ENCODE measurements around the gene WDR70. TPM values are rescaled to one million over a fixed set of nuclear protein-coding genes. Genes with fewer than 3 reads are reported as not detected.

WDR70 gene
- total and polyA plus RNA-seq, 10 of the 15 experiments (the other 5 are each of a cell fraction or from before 2014, with no cell fraction given): 10.9 to 33.6 (median 29.1) TPM

DNA sequence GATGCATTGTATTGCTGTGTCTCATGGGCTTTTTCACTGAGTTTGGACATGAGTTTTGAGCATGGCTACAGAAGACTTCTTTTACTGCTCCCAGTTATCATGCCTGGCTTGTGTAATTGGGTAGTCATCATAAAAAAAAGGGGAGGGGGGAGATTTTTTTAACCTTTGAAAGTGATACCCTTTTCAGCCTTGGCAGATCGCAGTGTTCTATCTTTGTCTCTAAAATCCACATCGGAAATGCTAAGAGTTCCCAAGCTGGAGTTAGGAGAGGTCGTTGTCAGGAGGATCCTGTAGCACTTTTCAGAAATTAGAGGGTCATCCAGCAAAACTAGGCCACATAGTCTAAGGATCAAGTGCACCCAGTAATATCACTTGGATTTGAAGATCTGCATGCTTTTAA lies 188.4 kb downstream of the WDR70 start:
- Histone ChIP-seq H2AFZ (ENCODE audit: control insufficient read depth, low read depth, low read length) (no peak overlapping the region), H3K27me3 (replicated peaks in 1 of 2; ENCODE audit: control insufficient read depth in 2 of 2, insufficient read depth in 2 of 2, low read length in 1 of 2) (no peaks in the 10 kb centered on the region), H4K20me1 (ENCODE audit: control insufficient read depth, insufficient read depth) (no peaks in the 10 kb centered on the region), H3K36me3 (ENCODE audit: control insufficient read depth in 2 of 2, insufficient read depth in 2 of 2, low read length in 1 of 2) (no peaks in the 10 kb centered on the region), H3K79me2 (ENCODE audit: control insufficient read depth, insufficient read depth, low read length) (no peaks in the 10 kb centered on the region), H3K9me3 (replicated peaks; ENCODE audit: control insufficient read depth, insufficient read depth, low read length) (no peaks in the 10 kb centered on the region), H3K4me1 (ENCODE audit: control insufficient read depth, insufficient read depth, low read length) (no peaks in the 10 kb centered on the region), H3K9ac (ENCODE audit: control insufficient read depth, insufficient read depth, low read length) (no peak overlapping the region), H3K4me2 (ENCODE audit: control insufficient read depth, insufficient read depth) (no peak overlapping the region), H3K27ac (ENCODE audit: control insufficient read depth, insufficient read depth) (no peak overlapping the region), H3K4me3 (no peak overlapping the region)
- ChIA-PET RAD21 (ENCODE audit: unreplicated experiment) (no interaction called here), SMC1A (ENCODE audit: uncharacterized antibody, unreplicated experiment) (interaction anchor here (0.5 to 1.4 kb wide), 4 partner anchors 8 to 11 kb away, joined by 3 to 5 read pairs (median 4); no protein-coding TSS in a partner anchor), POLR2A (no interaction called here), CTCF (interaction anchor here (0.6 to 1.6 kb wide), 2 partner anchors 8 to 13 kb away, joined by 3 to 8 read pairs; no protein-coding TSS in a partner anchor)
- TF ChIP-seq POU2F2 (IDR thresholded peaks at IDR 0.05; ENCODE audit: borderline replicate concordance, low read depth, low read length): no peak
- TF ChIP-seq HCFC1 (IDR thresholded peaks at IDR 0.05; ENCODE audit: low read length): no peak
- TF ChIP-seq GABPA (IDR thresholded peaks at IDR 0.05; ENCODE audit: low read depth): no peak
- TF ChIP-seq, protein P1, sequence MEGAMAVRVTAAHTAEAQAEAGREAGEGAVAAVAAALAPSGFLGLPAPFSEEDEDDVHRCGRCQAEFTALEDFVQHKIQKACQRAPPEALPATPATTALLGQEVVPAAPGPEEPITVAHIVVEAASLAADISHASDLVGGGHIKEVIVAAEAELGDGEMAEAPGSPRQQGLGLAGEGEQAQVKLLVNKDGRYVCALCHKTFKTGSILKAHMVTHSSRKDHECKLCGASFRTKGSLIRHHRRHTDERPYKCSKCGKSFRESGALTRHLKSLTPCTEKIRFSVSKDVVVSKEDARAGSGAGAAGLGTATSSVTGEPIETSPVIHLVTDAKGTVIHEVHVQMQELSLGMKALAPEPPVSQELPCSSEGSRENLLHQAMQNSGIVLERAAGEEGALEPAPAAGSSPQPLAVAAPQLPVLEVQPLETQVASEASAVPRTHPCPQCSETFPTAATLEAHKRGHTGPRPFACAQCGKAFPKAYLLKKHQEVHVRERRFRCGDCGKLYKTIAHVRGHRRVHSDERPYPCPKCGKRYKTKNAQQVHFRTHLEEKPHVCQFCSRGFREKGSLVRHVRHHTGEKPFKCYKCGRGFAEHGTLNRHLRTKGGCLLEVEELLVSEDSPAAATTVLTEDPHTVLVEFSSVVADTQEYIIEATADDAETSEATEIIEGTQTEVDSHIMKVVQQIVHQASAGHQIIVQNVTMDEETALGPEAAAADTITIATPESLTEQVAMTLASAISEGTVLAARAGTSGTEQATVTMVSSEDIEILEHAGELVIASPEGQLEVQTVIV (IDR thresholded peaks at IDR 0.05; ENCODE audit: borderline replicate concordance, partially characterized antibody): no peak
- no peak for TF ChIP-seq BRCA1 (IDR thresholded peaks at IDR 0.05; ENCODE audit: low read depth, low read length)
- no peak for TF ChIP-seq JUND (IDR thresholded peaks at IDR 0.05; ENCODE audit: low read depth, low read length)
- TF ChIP-seq EZH2 (IDR thresholded peaks at IDR 0.05; ENCODE audit: borderline replicate concordance, control insufficient read depth, low read depth, low read length): no peak
- TF ChIP-seq, protein P2, sequence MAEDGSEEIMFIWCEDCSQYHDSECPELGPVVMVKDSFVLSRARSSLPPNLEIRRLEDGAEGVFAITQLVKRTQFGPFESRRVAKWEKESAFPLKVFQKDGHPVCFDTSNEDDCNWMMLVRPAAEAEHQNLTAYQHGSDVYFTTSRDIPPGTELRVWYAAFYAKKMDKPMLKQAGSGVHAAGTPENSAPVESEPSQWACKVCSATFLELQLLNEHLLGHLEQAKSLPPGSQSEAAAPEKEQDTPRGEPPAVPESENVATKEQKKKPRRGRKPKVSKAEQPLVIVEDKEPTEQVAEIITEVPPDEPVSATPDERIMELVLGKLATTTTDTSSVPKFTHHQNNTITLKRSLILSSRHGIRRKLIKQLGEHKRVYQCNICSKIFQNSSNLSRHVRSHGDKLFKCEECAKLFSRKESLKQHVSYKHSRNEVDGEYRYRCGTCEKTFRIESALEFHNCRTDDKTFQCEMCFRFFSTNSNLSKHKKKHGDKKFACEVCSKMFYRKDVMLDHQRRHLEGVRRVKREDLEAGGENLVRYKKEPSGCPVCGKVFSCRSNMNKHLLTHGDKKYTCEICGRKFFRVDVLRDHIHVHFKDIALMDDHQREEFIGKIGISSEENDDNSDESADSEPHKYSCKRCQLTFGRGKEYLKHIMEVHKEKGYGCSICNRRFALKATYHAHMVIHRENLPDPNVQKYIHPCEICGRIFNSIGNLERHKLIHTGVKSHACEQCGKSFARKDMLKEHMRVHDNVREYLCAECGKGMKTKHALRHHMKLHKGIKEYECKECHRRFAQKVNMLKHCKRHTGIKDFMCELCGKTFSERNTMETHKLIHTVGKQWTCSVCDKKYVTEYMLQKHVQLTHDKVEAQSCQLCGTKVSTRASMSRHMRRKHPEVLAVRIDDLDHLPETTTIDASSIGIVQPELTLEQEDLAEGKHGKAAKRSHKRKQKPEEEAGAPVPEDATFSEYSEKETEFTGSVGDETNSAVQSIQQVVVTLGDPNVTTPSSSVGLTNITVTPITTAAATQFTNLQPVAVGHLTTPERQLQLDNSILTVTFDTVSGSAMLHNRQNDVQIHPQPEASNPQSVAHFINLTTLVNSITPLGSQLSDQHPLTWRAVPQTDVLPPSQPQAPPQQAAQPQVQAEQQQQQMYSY (CRISPR knock-in tag; IDR thresholded peaks at IDR 0.05): no peak
- no peak for TF ChIP-seq ZNF217 (IDR thresholded peaks at IDR 0.05)
- TF ChIP-seq NR2C2 (IDR thresholded peaks at IDR 0.05; ENCODE audit: borderline replicate concordance, control insufficient read depth, insufficient read length, low read depth): no peak
- no peak for TF ChIP-seq SUPT20H (IDR thresholded peaks at IDR 0.05; ENCODE audit: borderline replicate concordance, control insufficient read depth, low read depth, low read length)
- TF ChIP-seq CHD2 (IDR thresholded peaks at IDR 0.05; ENCODE audit: borderline replicate concordance, low read depth, low read length): no peak
- TF ChIP-seq, protein P3, sequence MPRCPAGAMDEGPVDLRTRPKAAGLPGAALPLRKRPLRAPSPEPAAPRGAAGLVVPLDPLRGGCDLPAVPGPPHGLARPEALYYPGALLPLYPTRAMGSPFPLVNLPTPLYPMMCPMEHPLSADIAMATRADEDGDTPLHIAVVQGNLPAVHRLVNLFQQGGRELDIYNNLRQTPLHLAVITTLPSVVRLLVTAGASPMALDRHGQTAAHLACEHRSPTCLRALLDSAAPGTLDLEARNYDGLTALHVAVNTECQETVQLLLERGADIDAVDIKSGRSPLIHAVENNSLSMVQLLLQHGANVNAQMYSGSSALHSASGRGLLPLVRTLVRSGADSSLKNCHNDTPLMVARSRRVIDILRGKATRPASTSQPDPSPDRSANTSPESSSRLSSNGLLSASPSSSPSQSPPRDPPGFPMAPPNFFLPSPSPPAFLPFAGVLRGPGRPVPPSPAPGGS (IDR thresholded peaks at IDR 0.05; ENCODE audit: borderline replicate concordance, insufficient read depth, low read depth, low read length, poor library complexity, severe bottlenecking): no peak
- no peak for TF ChIP-seq TAF1 (IDR thresholded peaks at IDR 0.05; ENCODE audit: borderline replicate concordance, low read depth, low read length)
- TF ChIP-seq MTA2 (IDR thresholded peaks at IDR 0.05; ENCODE audit: low read depth): no peak
- no peak for TF ChIP-seq ZNF274 (IDR thresholded peaks at IDR 0.05; ENCODE audit: insufficient read depth, insufficient read length)
- no peak for TF ChIP-seq NRF1 (conservative IDR thresholded peaks at IDR 0.05; ENCODE audit: low read depth, low read length)
- no peak for TF ChIP-seq CBFB (IDR thresholded peaks at IDR 0.05; ENCODE audit: low read depth)
- no peak for FAIRE-seq
- BruUV-seq (replicated peaks): no TSS peak
- intact Hi-C loops (cut with micrococcal nuclease; ENCODE audit: unreplicated experiment): no loop called here
- no peak for ATAC-seq
- in situ Hi-C loops (cut with MboI): no loop called here
- 96% methylated on average over 3 of the region's 3 CpGs for WGBS (ENCODE audit: insufficient coverage, insufficient replicate concordance, low lambda C conversion rate, missing lambda C conversion rate)
- no peak for DNase-seq (ENCODE audit: low read depth, low spot score)

Measured in GM12878 (cell line).